Small intestine (tissue), 7 donors: Measurements from ENCODE around the gene LRMDA. TPM values are rescaled to one million over a fixed set of nuclear protein-coding genes. Genes with fewer than 3 reads are reported as not detected.

Experiments
- DNase-seq, 2 donors: peaks; one replicate each; pipeline versions ENCODE4 v3.0.0 to v3.0.0-alpha.2; 2013
- FAIRE-seq: peaks from 2 replicates; lab custom pipeline; 2012; peaks lifted over from hg19 to GRCh38; lab: Jason Lieb, UNC
- H3K27ac ChIP-seq, 3 donors: one replicate each; pipeline ENCODE4 v1.5.1; 2013; ENCODE audit warnings: low read length in 2 of 3, mild to moderate bottlenecking in 2 of 3, control low read depth in 1 of 3, inconsistent platforms in 1 of 3, low read depth in 1 of 3, moderate library complexity in 1 of 3
- H3K27me3 ChIP-seq, 3 donors: one replicate each; pipeline ENCODE4 v1.6.1; 2013; ENCODE audit warnings: low read length in 3 of 3, inconsistent platforms in 1 of 3; ENCODE audit not compliant: control insufficient read depth in 3 of 3, insufficient read depth in 3 of 3
- H3K36me3 ChIP-seq, 3 donors: one replicate each; pipeline ENCODE4 v1.6.1; 2013; ENCODE audit warnings: low read length in 3 of 3, inconsistent platforms in 1 of 3, low read depth in 1 of 3, mild to moderate bottlenecking in 1 of 3, moderate library complexity in 1 of 3; ENCODE audit not compliant: control insufficient read depth in 3 of 3, insufficient read depth in 2 of 3
- H3K4me1 ChIP-seq, 3 donors: one replicate each; pipeline ENCODE4 v1.6.1; 2013; ENCODE audit warnings: low read length in 2 of 3, inconsistent platforms in 1 of 3, low read depth in 1 of 3, mild to moderate bottlenecking in 1 of 3, moderate library complexity in 1 of 3; ENCODE audit not compliant: control insufficient read depth in 3 of 3, insufficient read depth in 2 of 3
- H3K4me3 ChIP-seq, 3 donors: one replicate each; pipeline ENCODE4 v1.5.1; 2013; ENCODE audit warnings: low read length in 3 of 3, control low read depth in 1 of 3, inconsistent platforms in 1 of 3, low read depth in 1 of 3, mild to moderate bottlenecking in 1 of 3, moderate library complexity in 1 of 3
- H3K9me3 ChIP-seq, 2 donors: one replicate each; pipeline ENCODE4 v1.6.1; 2013; ENCODE audit warnings: low read depth in 1 of 2, low read length in 1 of 2; ENCODE audit not compliant: control insufficient read depth in 2 of 2, insufficient read depth in 1 of 2
- WGBS, 3 donors: extraction: QIAGEN DNeasy Blood & Tissue Kit; methylation state at CpG; one replicate each; pipeline ENCODE4 v1.1.7; 2013; 5-methylcytosine and 5-hydroxymethylcytosine counted together
- polyA plus RNA-seq, 4 donors: library from polyadenylated mRNA; stranded (reverse) in 3 of 4; unstranded in 1 of 4; fragments of 200-250 nt in 3 of 4; fragments of 120-200 nt in 1 of 4; gene quantifications; one replicate each; pipeline versions ENCODE4 v1.2.1 to v1.2.3, GENCODE V29; 2013
- donor health status: healthy with polysubstance abuse.
- donor health status: control.
- donor health status: control.
- donor health status: Bipolar disorder and iron deficiency.
- donor health status: healthy.

LRMDA gene
- polyA plus RNA-seq, 4 donors: 5.6 to 16.2 (median 6.0) TPM; not detected in 1

DNA sequence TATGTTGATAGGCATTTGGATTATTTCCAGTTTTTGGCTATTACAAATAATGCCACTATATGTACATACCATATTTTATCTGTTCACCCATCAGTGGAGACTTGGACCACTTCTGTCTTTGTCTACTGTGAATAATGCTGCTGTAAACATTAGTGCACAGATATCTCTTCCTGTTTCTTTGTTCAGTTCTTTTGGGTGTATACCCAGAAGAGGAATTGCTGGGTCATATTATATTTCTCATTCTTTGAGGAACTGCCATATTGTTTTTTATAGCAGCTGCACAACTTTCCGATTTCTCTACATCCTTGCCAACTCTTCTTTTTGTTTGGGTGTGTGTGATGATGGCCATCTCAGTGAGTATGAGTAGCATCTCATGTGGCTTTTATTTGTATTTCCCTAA is 218.0 kb downstream of the LRMDA start:
- Histone ChIP-seq H3K27me3 (no peaks in the 10 kb centered on the region), H3K36me3 (no peaks in the 10 kb centered on the region), H3K4me3 (no peak overlapping the region), H3K4me1 (peaks cover 0 to 6% (median 0%) of the 10 kb centered on the region in 3 donors), H3K27ac (no peak overlapping the region), H3K9me3 (no peaks in the 10 kb centered on the region)
- FAIRE-seq (no peak), DNase-seq (no peak)
- 84 to 92% (median 88%) methylated on average over 1 of the region's 1 CpG for WGBS, 3 donors

DNA sequence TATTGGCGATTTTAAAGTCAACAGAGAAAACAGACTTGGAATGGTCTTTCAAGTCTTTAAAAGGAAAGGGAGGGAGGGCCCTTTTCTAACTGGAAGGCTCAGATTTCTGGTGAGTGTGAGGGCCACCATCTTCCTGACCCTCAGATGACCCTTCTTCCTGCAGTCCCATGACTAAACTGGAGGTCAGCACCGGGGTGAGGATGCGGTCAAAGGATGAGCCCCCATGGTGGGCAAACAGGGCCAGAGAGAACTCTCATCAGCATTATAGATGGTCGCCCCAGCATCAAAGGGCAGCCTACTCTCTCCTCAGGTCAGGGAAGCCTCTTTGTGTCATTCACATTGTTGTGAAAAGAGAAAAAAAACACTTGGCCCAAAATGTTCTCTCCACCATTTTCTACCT is 219.2 kb downstream of the LRMDA start:
- Histone ChIP-seq H3K27ac (no peak overlapping the region), H3K4me3 (no peak overlapping the region), H3K36me3 (no peaks in the 10 kb centered on the region), H3K4me1 (peaks cover 0 to 6% (median 0%) of the 10 kb centered on the region in 3 donors), H3K27me3 (no peaks in the 10 kb centered on the region), H3K9me3 (no peaks in the 10 kb centered on the region)
- 84 to 88% (median 85%) methylated on average over 4 of the region's 4 CpGs for WGBS, 3 donors
- FAIRE-seq (no peak), DNase-seq (no peak)

DNA sequence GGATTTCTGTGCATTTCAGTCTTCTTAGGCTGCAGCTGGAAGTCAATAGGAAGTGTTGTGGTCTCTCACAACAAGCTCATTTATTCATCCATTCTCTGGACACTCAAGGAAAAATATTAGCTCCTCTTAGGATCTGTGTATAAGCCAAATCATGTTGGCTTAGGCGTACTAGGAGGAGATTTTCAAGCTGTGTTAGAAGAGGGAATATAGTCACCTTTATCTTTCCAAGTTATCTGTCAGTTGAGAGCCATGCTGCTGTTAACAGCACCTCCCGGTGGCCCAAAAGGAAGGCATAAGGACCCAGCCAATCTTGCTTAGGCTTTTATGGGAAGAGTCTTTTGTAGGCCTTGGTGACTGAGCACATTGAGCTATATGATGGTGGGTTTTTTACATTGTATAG is 220.0 kb downstream of the LRMDA start:
- Histone ChIP-seq H3K9me3 (no peaks in the 10 kb centered on the region), H3K4me3 (no peak overlapping the region), H3K27me3 (no peaks in the 10 kb centered on the region), H3K36me3 (no peaks in the 10 kb centered on the region), H3K27ac (no peak overlapping the region), H3K4me1 (peaks cover 0 to 6% (median 0%) of the 10 kb centered on the region in 3 donors)
- DNase-seq (peak; percentile 26 to 35), FAIRE-seq (no peak)
- 58 to 70% (median 65%) methylated on average over 2 of the region's 2 CpGs for WGBS, 3 donors

DNA sequence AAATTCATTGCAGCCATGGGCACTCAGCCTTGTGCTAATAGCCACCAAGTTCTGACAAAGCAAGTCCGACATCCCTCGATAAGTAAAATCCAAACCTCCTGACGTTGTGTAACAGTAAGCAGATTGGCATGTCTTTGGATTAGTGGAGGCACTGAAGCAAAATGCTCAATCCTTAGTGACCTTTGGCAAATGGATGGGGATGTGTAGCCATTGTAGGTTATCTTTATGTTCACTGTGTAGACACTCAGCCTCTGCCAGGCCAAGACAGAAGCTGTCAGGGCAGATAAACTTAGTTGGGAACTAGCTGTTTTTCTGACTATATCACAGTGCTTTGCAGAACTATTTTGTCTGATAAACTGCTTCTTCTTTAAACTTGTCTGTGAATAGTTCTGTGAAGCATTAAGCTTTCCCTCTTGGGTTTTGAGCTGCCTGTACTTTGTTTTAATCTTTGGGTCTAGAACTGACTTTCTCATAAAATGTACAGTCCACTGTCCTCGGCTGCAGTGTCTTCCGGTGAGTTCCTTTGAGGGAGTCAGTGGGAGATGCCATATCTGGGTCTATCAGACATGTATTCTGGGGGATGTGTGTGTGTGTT is 220.8 kb downstream of the LRMDA start:
- FAIRE-seq: no peak
- WGBS, 3 donors: 89 to 95% (median 94%) methylated on average over 5 of the region's 5 CpGs
- Histone ChIP-seq H3K4me1 (peaks cover 0 to 6% (median 0%) of the 10 kb centered on the region in 3 donors), H3K4me3 (no peak overlapping the region), H3K9me3 (no peaks in the 10 kb centered on the region), H3K36me3 (no peaks in the 10 kb centered on the region), H3K27me3 (no peaks in the 10 kb centered on the region), H3K27ac (no peak overlapping the region)
- DNase-seq: no peak

DNA sequence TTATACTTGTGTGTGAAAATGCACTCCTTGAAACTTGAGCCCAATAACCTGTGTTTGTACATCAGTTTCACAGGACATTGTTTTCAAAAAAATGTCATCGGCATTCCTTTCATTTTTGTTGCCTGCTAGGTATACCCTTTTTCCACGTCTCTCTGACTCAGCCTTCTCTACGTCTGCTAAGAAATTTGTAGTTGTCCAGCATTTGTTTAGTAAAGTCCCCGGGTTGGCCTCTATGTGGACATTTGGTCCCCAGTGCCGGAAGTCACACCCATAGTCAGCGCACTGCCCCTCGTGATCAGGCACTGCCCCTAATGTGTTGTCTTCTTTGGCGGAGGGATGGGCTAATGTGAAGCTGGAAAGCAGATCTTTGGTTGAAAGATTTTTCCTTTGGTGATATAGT is 222.3 kb downstream of the LRMDA start:
- WGBS, 3 donors: 90 to 94% (median 94%) methylated on average over 8 of the region's 8 CpGs
- FAIRE-seq (no peak), DNase-seq (no peak)
- H3K36me3 ChIP-seq: no peaks in the 10 kb centered on the region
- no peaks in the 10 kb centered on the region for H3K9me3 ChIP-seq
- no peak overlapping the region for H3K4me3 ChIP-seq
- no peak overlapping the region for H3K27ac ChIP-seq
- peaks cover 0 to 4% (median 0%) of the 10 kb centered on the region in 3 donors for H3K4me1 ChIP-seq
- no peaks in the 10 kb centered on the region for H3K27me3 ChIP-seq

DNA sequence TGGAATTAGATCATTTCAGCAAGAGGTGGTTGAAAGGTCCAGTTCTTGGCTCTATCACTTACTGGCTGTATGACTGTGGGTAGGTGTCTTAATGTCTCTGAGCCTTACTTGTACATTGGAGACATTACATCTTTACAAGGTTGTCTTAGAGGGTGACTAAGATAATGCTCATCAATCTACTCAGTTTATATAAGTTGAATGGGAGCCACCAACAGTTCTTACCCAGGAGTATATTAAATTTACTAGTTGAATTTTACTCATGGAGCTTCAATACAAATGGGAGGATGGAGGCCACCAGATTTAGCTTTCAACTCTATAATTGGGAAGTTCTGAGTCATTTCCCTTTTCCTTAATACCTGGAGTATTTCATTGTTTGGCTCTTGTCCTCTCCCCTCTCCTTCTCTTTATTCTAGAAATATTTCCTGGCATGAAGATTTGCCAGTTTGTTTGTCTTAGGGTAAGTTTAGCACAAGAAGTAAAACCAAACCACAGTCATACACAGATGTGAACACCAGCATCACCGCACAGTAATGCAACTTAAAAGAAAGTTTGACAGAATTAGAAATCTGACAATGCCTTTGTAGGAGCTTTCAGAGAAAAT is 222.8 kb downstream of the LRMDA start:
- Histone ChIP-seq H3K27me3 (no peaks in the 10 kb centered on the region), H3K4me1 (no peaks in the 10 kb centered on the region), H3K36me3 (no peaks in the 10 kb centered on the region), H3K4me3 (no peak overlapping the region), H3K27ac (no peak overlapping the region), H3K9me3 (no peaks in the 10 kb centered on the region)
- FAIRE-seq: no peak
- 77 to 98% (median 91%) methylated on average over 1 of the region's 1 CpG for WGBS, 3 donors
- no peak for DNase-seq

DNA sequence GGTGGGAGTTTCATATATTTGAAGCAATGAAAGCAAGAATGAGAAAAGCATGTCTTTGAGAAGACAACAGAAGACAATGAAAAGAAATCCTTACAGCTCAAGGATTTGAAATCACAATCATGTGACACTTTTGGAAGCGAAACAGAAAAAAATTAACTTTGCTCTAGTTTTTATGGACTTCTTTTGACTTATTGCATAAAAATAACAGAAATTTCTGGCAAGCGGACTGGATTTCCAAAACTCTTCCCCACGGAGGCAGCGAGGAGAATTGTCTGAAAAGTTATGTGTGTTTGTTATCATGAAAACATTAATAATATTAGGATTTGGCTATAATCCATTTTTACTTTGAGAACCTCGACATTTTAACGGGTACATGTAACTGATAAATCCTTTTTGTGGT is 223.3 kb downstream of the LRMDA start:
- no peak overlapping the region for H3K4me3 ChIP-seq
- no peaks in the 10 kb centered on the region for H3K27me3 ChIP-seq
- H3K27ac ChIP-seq: no peak overlapping the region
- no peaks in the 10 kb centered on the region for H3K36me3 ChIP-seq
- WGBS, 3 donors: 67 to 90% (median 89%) methylated on average over 6 of the region's 6 CpGs
- no peaks in the 10 kb centered on the region for H3K9me3 ChIP-seq
- no peak for FAIRE-seq
- DNase-seq: no peak
- no peaks in the 10 kb centered on the region for H3K4me1 ChIP-seq

DNA sequence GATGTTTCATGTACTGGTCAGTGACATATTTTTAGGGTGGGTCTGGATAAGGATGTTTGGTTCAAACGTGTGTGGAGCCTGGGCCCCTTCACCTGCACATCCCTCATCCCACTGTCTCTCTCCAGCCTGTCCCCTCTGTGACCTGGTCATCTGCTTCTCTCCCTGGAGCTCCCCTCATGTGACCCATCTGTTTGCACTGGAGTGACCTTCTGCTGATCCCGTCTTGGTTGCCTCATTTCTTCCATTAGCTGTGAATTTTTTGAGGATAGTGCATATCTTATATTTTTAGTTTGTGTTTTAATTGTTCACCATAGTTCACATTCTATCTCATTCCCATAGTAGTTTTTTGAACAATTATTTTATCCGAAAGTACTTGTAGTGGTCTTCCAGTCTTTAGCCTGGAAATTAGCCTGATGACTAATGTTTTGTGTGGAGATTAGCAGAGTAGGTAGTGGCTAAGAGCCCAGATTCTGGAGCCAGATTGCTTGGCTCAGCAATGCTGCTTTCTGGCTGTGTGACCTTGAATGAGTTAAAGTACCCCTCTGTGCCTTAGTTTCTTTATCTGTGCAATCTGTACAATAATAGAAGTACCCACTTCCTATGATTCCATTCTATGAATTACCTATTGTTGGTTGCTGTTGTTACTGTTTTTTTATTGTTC is 224.5 kb downstream of the LRMDA start:
- no peaks in the 10 kb centered on the region for H3K36me3 ChIP-seq
- FAIRE-seq (no peak), DNase-seq (no peak)
- peaks cover 0 to 1% (median 0%) of the 10 kb centered on the region in 3 donors for H3K4me1 ChIP-seq
- WGBS, 3 donors: 45 to 58% (median 53%) methylated on average over 3 of the region's 3 CpGs
- no peaks in the 10 kb centered on the region for H3K9me3 ChIP-seq
- H3K27ac ChIP-seq: peak overlapping the region in 1 of 3 donors; percentile 1
- no peak overlapping the region for H3K4me3 ChIP-seq
- no peaks in the 10 kb centered on the region for H3K27me3 ChIP-seq
